ENCODE results near the gene ITPKC. TPM values are rescaled to one million over a fixed set of nuclear protein-coding genes. Genes with fewer than 3 reads are reported as not detected.
"Not testable (repeated sequence)": the region's sequence is repeated elsewhere in the genome, so short reads cannot be mapped to it uniquely, and the experiment has no call there.

ITPKC gene
- total RNA-seq, 2 donors from 2014 or later = 9.0 to 10.3 TPM

DNA sequence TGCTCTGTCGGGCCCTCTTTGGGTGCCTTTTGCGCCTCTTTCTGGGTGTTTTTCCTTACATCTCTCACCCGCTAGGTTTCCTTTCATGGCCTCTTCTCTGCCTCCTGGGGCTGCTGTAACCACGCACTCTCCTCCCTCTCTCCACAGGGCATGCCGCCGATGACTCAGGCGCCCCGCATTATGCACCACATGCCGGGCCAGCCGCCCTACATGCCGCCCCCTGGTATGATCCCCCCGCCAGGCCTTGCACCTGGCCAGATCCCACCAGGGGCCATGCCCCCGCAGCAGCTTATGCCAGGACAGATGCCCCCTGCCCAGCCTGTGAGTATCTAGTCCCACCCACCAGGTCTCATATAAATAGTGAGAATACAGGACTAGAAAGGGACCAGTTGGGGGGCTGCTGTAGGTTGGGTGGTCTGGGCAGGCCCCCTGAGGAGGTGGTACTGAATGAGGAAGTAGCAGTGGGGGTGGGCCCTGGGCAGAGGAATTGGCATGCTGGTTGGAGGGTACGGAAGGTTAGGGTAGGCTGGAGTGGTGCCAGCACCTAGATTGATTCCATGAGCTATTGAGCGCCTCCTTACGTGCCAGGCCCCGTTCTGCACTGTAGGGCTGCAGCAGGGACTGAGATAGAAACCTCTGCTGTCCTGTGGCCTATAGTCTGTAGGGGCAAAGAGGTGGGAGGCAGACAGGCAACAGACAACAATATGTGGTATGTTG, 46.0 kb downstream of the ITPKC start:
- Mint-ChIP-seq H3K4me1 (ENCODE audit: low read depth in 2 of 2) (peaks cover 40 to 46% of the 10 kb centered on the region in 2 donors), H3K36me3 (peaks cover 55% of the 10 kb centered on the region), H3K4me3 (peak overlapping the region; percentile 38), H3K27me3 (no peaks in the 10 kb centered on the region), H3K9me3 (no peaks in the 10 kb centered on the region), H3K27ac (peak overlapping the region; percentile 12 to 65)
- DNase-seq (ENCODE audit: low spot score) (no peak), ATAC-seq (no peak)

DNA sequence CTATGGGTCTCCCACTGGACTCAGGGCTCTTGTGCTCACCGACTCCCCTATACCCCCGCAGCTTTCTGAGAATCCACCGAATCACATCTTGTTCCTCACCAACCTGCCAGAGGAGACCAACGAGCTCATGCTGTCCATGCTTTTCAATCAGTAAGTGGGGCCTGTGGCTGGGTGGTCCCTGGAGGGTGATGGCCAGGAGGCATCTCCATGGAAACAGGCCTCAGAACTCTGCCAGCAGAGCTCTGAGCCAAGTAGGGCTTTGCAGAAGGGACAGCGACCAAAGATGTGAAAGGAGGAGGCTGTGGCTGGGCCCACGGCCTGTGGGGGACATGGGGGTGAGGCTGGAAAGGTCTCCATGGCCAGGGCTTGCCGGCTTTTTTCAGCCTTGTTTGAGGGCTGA, 46.6 kb downstream of the ITPKC start:
- ATAC-seq = no peak
- peaks cover 50% of the 10 kb centered on the region for H3K36me3 Mint-ChIP-seq
- H3K9me3 Mint-ChIP-seq = no peaks in the 10 kb centered on the region
- peaks cover 40 to 43% of the 10 kb centered on the region in 2 donors for H3K4me1 Mint-ChIP-seq (ENCODE audit: low read depth in 2 of 2)
- H3K4me3 Mint-ChIP-seq = peak overlapping the region; percentile 42
- no peak for DNase-seq (ENCODE audit: low spot score)
- no peaks in the 10 kb centered on the region for H3K27me3 Mint-ChIP-seq
- peak overlapping the region; percentile 65 to 73 for H3K27ac Mint-ChIP-seq

DNA sequence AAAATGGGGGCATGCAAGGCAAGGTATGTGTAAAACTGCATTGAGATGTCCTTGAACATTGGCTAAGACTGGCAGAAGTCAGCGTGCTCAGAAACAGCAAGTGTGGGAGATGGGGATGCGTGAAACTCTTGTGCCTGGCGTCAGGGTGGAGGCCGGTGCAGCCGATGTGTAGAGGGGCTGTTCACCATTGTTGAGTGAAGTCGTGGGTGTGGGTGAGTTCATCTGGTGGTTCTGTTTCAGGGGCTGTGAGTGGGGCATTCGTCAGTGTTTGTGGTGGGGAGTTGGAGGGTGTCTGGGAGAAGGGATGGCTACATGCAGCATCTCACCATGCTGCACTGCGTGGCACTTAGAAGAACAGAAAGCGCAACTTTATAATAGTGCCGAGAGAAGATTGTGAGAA, 47.1 kb downstream of the ITPKC start:
- ATAC-seq (peak in 1 of 2 donors; percentile 41), DNase-seq (ENCODE audit: low spot score) (no peak)
- H3K27me3 Mint-ChIP-seq = no peaks in the 10 kb centered on the region
- peaks cover 49% of the 10 kb centered on the region for H3K36me3 Mint-ChIP-seq
- H3K4me3 Mint-ChIP-seq = peak overlapping the region; percentile 42
- H3K9me3 Mint-ChIP-seq = no peaks in the 10 kb centered on the region
- peaks cover 43 to 47% of the 10 kb centered on the region in 2 donors for H3K4me1 Mint-ChIP-seq (ENCODE audit: low read depth in 2 of 2)
- H3K27ac Mint-ChIP-seq = peak overlapping the region; percentile 65 to 73

GRCh38 chr19:40766385-40766784, 49.5 kb downstream of the ITPKC start:
- Mint-ChIP-seq H3K36me3 (peaks cover 31% of the 10 kb centered on the region), H3K4me1 (ENCODE audit: low read depth in 2 of 2) (peaks cover 49 to 51% of the 10 kb centered on the region in 2 donors), H3K27ac (peak overlapping the region in 1 of 2 donors; percentile 60)
- not testable (repeated sequence) for DNase-seq (ENCODE audit: low spot score); ATAC-seq; H3K9me3 Mint-ChIP-seq; H3K4me3 Mint-ChIP-seq; H3K27me3 Mint-ChIP-seq

DNA sequence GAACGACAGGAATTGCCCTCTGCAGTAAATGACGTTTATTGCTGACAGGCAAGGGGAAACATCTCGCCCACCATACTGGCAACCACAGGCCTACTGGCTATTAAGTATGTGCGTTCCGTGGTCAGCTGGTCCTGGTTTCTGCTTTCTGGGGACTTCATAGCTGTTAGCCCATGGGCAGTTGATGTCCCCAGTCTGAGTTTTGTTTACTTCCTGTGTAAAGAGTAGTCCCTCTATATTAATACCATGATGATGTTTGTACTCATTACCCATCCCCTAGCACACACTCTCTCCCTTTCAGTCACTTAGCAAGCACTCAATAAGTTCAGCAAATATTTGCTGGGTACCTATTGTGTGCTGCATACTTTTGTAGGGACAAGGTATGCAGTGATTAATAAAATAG, 52.0 kb downstream of the ITPKC start:
- ATAC-seq = peak in 1 of 2 donors; percentile 53
- H3K36me3 Mint-ChIP-seq = peaks cover 13% of the 10 kb centered on the region

DNA sequence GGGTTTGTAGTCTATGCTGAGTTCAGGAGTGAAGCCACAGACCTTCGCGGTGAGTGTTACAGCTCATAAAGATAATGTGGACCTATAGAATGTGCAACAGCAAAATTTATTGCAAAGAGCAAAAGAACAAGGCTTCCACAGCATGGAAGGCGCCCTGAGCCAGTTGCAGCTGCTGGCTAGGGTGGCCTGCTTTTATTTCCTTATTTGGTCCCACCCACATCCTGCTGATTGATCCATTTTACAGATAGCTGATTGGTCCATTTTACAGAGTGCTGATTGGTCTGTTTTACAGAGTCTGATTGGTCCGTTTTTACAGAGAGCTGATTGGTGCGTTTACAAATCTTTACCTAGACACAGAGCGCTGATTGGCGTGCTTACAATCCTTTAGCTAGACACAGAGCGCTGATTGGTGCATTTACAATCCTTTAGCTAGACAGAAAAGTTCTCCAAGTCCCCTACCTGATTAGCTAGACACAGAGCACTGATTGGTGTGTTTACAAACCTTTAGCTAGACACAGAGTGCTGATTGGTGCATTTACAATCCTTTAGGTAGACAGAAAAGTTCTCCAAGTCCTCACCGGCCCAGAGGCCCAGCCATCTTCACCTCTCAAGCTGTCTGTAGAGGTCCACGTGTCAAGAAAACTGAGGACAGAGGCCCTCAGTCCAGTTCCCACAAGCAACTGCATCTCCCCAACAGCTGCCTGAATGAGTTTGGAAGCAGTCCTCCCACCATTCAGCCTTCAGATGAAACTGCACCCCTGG, 54.4 kb downstream of the ITPKC start:
- not testable (repeated sequence) for ATAC-seq; H3K4me3 Mint-ChIP-seq; DNase-seq (ENCODE audit: low spot score); H3K27me3 Mint-ChIP-seq; H3K9me3 Mint-ChIP-seq; H3K36me3 Mint-ChIP-seq
- Mint-ChIP-seq H3K4me1 (ENCODE audit: low read depth in 2 of 2) (peaks cover 34 to 40% of the 10 kb centered on the region in 2 donors), H3K27ac (peak overlapping the region in 1 of 2 donors; percentile 79)

More for the DNA sequence above, 52.0 kb downstream of the ITPKC start:
- no peak for DNase-seq (ENCODE audit: low spot score)
- peaks cover 33 to 37% of the 10 kb centered on the region in 2 donors for H3K4me1 Mint-ChIP-seq (ENCODE audit: low read depth in 2 of 2)
- H3K27ac Mint-ChIP-seq = peak overlapping the region; percentile 26 to 48
- H3K27me3 Mint-ChIP-seq = no peaks in the 10 kb centered on the region
- H3K9me3 Mint-ChIP-seq = no peaks in the 10 kb centered on the region
- no peak overlapping the region for H3K4me3 Mint-ChIP-seq

DNA sequence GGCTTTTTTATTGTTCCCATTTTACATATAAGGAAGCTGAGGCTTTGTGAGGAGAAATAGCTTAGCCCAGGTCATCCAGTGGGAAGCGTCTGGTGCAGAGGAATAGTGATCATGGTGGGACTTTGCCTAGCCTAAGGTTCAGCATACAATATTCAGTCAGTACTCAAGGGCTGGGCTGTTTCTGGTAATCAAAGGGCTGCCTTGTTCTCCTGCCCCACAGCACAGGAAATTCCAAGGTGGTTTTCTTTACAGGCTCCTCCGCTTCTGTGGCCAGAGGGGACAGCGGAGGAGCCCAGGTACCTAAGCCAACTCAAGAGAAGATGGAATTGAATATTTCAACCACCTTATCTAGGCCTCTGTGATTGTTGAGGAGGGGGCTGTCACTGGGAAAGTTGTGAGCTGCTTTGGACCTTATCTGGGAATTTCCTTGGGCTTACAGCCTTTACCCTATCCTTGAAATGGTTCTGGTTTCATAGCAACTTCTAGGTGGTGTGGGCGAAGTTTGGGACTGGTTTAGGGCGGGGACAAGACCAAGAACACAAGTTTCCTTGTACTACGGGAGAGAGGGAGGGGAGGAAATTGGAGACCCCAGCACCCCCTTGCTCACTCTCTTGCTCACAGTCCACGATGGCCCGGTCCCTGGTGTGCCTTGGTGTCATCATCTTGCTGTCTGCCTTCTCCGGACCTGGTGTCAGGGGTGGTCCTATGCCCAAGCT, 58.2 kb downstream of the ITPKC start, which contains the start of gene MIA:
TSS of gene MIA (plus strand) at position 606 of the 716 bp plus-strand sequence. CDS start at position 628, 22 bp downstream.
- peaks cover 52 to 57% of the 10 kb centered on the region in 2 donors for H3K4me1 Mint-ChIP-seq (ENCODE audit: low read depth in 2 of 2)
- DNase-seq (ENCODE audit: low spot score) = no peak
- no peaks in the 10 kb centered on the region for H3K9me3 Mint-ChIP-seq
- no peaks in the 10 kb centered on the region for H3K27me3 Mint-ChIP-seq
- H3K36me3 Mint-ChIP-seq = peaks cover under 1% of the 10 kb centered on the region
- H3K4me3 Mint-ChIP-seq = peak within 1 kb of the TSS; percentile 28
- no peak for ATAC-seq
- H3K27ac Mint-ChIP-seq = peak within 1 kb of the TSS; percentile 60 to 77

DNA sequence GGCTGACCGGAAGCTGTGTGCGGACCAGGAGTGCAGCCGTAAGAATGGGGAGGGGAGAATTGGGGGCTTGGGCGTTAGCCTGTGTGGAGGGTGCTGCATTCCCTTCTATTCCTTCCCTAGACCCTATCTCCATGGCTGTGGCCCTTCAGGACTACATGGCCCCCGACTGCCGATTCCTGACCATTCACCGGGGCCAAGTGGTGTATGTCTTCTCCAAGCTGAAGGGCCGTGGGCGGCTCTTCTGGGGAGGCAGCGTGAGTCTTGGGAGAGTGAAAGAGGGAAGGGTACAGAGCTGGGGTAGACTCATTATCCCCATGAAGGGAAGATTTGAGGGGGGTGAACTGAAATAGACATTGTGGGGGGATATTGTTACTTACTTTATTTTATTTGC, 58.7 kb downstream of the ITPKC start:
- peak overlapping the region; percentile 28 for H3K4me3 Mint-ChIP-seq
- no peaks in the 10 kb centered on the region for H3K27me3 Mint-ChIP-seq
- ATAC-seq = no peak
- DNase-seq (ENCODE audit: low spot score) = no peak
- no peaks in the 10 kb centered on the region for H3K9me3 Mint-ChIP-seq
- H3K36me3 Mint-ChIP-seq = peaks cover 6% of the 10 kb centered on the region
- H3K4me1 Mint-ChIP-seq (ENCODE audit: low read depth in 2 of 2) = peaks cover 54 to 59% of the 10 kb centered on the region in 2 donors
- peak overlapping the region; percentile 60 to 77 for H3K27ac Mint-ChIP-seq

GRCh38 chr19:40776364-40776763, 59.5 kb downstream of the ITPKC start:
- no peaks in the 10 kb centered on the region for H3K9me3 Mint-ChIP-seq
- H3K27me3 Mint-ChIP-seq = no peaks in the 10 kb centered on the region
- ATAC-seq (no peak), DNase-seq (ENCODE audit: low spot score) (no peak)
- H3K4me1 Mint-ChIP-seq (ENCODE audit: low read depth in 2 of 2) = peaks cover 54 to 62% of the 10 kb centered on the region in 2 donors
- H3K36me3 Mint-ChIP-seq = peaks cover 13% of the 10 kb centered on the region
- H3K4me3 Mint-ChIP-seq = peak overlapping the region; percentile 89
- H3K27ac Mint-ChIP-seq = peak overlapping the region; percentile 77 to 99

DNA sequence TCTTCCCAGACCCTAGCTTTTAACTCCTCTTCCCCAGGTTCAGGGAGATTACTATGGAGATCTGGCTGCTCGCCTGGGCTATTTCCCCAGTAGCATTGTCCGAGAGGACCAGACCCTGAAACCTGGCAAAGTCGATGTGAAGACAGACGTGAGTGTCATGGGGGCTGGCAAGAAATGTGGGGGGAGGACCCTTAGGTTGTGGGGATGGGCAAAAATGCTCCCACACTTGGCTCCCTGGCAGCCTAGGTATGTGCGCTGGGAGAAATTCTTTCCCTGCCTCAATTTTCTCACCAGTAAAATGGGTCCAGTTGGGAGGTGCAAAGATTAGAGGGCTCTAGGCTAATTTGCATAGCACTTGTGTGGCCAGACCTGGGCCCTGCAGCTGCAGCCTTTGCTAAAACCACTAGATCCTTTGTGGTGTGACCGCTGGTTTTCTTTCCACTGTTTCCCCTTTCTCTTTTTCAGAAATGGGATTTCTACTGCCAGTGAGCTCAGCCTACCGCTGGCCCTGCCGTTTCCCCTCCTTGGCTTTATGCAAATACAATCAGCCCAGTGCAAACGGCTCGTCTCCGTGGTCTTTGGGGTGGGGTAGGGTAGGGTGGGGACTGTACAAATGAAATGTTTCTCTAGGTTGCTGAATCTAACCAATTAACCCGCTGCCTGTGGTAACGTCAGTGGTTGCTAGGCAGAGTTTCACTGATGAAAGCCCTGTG, 60.2 kb downstream of the ITPKC start:
- H3K27me3 Mint-ChIP-seq = no peaks in the 10 kb centered on the region
- ATAC-seq (peak; percentile 78 to 81), DNase-seq (ENCODE audit: low spot score) (peak; percentile 94)
- H3K36me3 Mint-ChIP-seq = peaks cover 18% of the 10 kb centered on the region
- no peaks in the 10 kb centered on the region for H3K9me3 Mint-ChIP-seq
- peak overlapping the region; percentile 77 to 99 for H3K27ac Mint-ChIP-seq
- peaks cover 53 to 64% of the 10 kb centered on the region in 2 donors for H3K4me1 Mint-ChIP-seq (ENCODE audit: low read depth in 2 of 2)
- peak overlapping the region; percentile 89 for H3K4me3 Mint-ChIP-seq

DNA sequence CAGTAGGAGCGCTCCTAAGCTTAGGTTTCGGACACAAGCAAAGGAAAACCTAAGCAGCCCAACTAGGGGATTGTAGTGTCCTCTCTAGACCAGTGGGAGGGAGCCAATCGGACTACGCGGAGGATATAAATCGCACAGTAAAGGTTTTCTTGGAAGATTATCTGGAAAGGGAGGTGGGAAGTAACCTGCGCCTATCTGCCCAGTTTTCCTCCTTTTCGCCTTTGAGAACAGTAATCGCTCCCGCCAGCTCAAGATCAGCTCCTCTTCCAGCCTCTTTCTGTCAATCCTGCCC, 60.7 kb downstream of the ITPKC start:
- no peaks in the 10 kb centered on the region for H3K9me3 Mint-ChIP-seq

GRCh38 chr19:40777937-40778705, 61.2 kb downstream of the ITPKC start, which contains the start of gene RAB4B:
TSS of gene RAB4B (plus strand) at chr19:40778247. CDS start at chr19:40778376, 129 bp downstream.
- Mint-ChIP-seq H3K36me3 (peaks cover 21% of the 10 kb centered on the region), H3K9me3 (no peaks in the 10 kb centered on the region), H3K27me3 (no peaks in the 10 kb centered on the region), H3K27ac (peak within 1 kb of the TSS; percentile 77 to 99), H3K4me1 (ENCODE audit: low read depth in 2 of 2) (peaks cover 55 to 67% of the 10 kb centered on the region in 2 donors), H3K4me3 (peak within 1 kb of the TSS; percentile 89)
- DNase-seq (ENCODE audit: low spot score) (peak; percentile 100), ATAC-seq (peak; percentile 88 to 89)

More for the DNA sequence above, 60.7 kb downstream of the ITPKC start:
- Mint-ChIP-seq H3K4me1 (ENCODE audit: low read depth in 2 of 2) (peaks cover 55 to 66% of the 10 kb centered on the region in 2 donors), H3K27me3 (no peaks in the 10 kb centered on the region), H3K27ac (peak overlapping the region; percentile 77 to 99), H3K36me3 (peaks cover 21% of the 10 kb centered on the region), H3K4me3 (peak overlapping the region; percentile 89)
- DNase-seq (ENCODE audit: low spot score) = no peak
- ATAC-seq = no peak
